Pancreas (tissue), 10 donors: ENCODE results near the gene KLHDC2. TPM values are rescaled to one million over a fixed set of nuclear protein-coding genes. Genes with fewer than 3 reads are reported as not detected.

ENCODE experiments used
- ATAC-seq, 4 donors: fragments of 200-7000 bp; cut with Tn5 transposase; one replicate each; pipeline versions ENCODE4 v1.8.0 to v1.9.1; 2020; ENCODE audit warnings: mild to moderate bottlenecking in 4 of 4, moderate library complexity in 4 of 4
- DNase-seq, 6 donors: peaks; one replicate each; pipeline ENCODE4 v3.0.0-alpha.2; 2020
- FAIRE-seq: peaks from 2 replicates; lab custom pipeline; 2012; peaks lifted over from hg19 to GRCh38; lab: Jason Lieb, UNC
- H3K27ac ChIP-seq, 4 donors: fragments of 200-600 bp; sonication (generic); 1 replicate in 3 of 4; 2 replicates in 1 of 4; pipeline versions ENCODE4 v1.5.0 to v1.8.0; 2020
- H3K27me3 ChIP-seq, 4 donors: fragments of 200-600 bp; one replicate each; pipeline ENCODE4 v1.8.0; 2021
- H3K36me3 ChIP-seq, 3 donors: fragments of 200-600 bp; sonication (generic) in 1 of 3; one replicate each; pipeline versions ENCODE4 v1.5.0 to v1.8.0; 2020 to 2021
- H3K4me1 ChIP-seq, 3 donors: fragments of 200-600 bp; one replicate each; pipeline ENCODE4 v1.8.0; 2021
- H3K4me3 ChIP-seq, 4 donors: fragments of 200-600 bp; sonication (generic) in 2 of 4; one replicate each; pipeline versions ENCODE4 v1.5.0 to v1.8.0; 2020 to 2021
- H3K9me3 ChIP-seq, 4 donors: fragments of 200-600 bp; one replicate each; pipeline ENCODE4 v1.8.0; 2021
- CTCF ChIP-seq, 4 donors: fragments of 200-600 bp; sonication (generic) in 3 of 4; IDR thresholded peaks; one replicate each; pipeline versions ENCODE4 v1.5.0 to v1.8.0; 2021; ENCODE audit warnings: antibody characterized with exemption in 4 of 4
- WGBS, 2 donors: extraction: QIAGEN DNeasy Blood & Tissue Kit; methylation state at CpG; one replicate each; pipeline ENCODE4 v1.1.7; 2013; 5-methylcytosine and 5-hydroxymethylcytosine counted together
- intact Hi-C, 3 donors: fragments of 100-400 bp; cut with DNase I; formaldehyde crosslinking; loops; one replicate each; pipeline versions ENCODE4 v1.11.1 to v1.14.2; 2022
- polyA plus RNA-seq, 2 donors: library from polyadenylated mRNA; stranded (reverse); fragments of 200-250 nt; gene quantifications; one replicate each; pipeline ENCODE4 v1.2.3, GENCODE V29; 2013
- total RNA-seq, 6 donors: library from RNA; stranded (reverse); fragmentation: NEBNext Ultra II Directional in 4 of 6; extraction: Animal tissue kit (Norgen Biotek cat#: 25700) in 4 of 6; gene quantifications; one replicate each; pipeline versions ENCODE4 v1.2.1 to v1.2.4, GENCODE V29; 2021 to 2023
- donor health status: healthy with polysubstance abuse.
- donor health status: DM: no; HTN: no; CAD: no; lungs with moderate emphysema.
- donor health status: DM: no; HTN: no; CAD: no.
- donor health status: control.
- donor health status: control.
- donor health status: Bipolar disorder and iron deficiency.
- donor health status: DM: yes; HTN: yes; CAD: no.
- donor health status: DM: no; HTN: no; CAD: no.
- donor health status: DM: no; HTN: no; CAD: no.
- donor health status: DM: yes; HTN: yes; CAD: no.

Gene KLHDC2
- total and polyA plus RNA-seq, 8 donors: 25.4 to 58.9 (median 45.4) TPM

DNA sequence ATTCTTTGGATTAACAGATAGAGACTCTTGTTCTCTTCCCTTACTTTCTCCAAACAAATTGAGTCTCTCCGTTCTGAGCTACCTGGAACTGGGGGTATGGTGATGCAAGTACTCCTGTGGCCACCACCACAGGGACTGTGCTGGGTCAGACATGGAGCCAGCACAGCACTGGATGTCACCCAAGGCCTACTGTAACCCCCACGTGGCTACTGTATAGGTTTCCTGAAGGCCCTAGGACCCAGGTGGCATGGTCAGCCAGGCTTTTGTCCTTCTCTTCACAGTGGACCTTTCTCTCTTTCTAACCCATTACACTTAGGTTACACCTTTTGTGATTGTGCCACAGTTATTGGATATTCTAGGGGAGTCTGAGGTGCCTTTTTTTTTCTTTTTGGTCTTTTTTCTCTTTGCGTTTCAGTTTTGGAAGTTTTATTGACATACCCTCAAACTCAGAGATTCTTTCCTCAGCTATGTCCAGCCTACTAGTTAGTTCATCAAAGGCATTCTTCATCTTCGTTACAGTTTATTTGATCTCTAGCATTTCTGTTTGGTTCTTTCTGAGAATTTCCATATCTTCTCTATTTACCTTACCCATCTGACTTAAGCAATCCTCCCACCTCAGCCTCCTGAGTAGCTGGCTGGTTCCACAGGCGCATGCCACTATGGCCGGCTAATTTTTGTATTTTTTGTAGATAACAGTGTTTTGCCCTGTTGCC is 6.0 kb upstream of the KLHDC2 start:
- 74 to 75% methylated on average over 6 of the region's 6 CpGs for WGBS, 2 donors
- DNase-seq (no peak), ATAC-seq (no peak), FAIRE-seq (no peak)
- intact Hi-C loops: no loop called here
- no peak overlapping the region for H3K4me3 ChIP-seq
- H3K4me1 ChIP-seq: peaks cover 0 to 6% (median 0%) of the 10 kb centered on the region in 3 donors
- TF ChIP-seq CTCF (IDR thresholded peaks at IDR 0.05): no peak
- no peaks in the 10 kb centered on the region for H3K27me3 ChIP-seq
- H3K9me3 ChIP-seq: no peaks in the 10 kb centered on the region
- H3K36me3 ChIP-seq: no peaks in the 10 kb centered on the region
- no peak overlapping the region for H3K27ac ChIP-seq

DNA sequence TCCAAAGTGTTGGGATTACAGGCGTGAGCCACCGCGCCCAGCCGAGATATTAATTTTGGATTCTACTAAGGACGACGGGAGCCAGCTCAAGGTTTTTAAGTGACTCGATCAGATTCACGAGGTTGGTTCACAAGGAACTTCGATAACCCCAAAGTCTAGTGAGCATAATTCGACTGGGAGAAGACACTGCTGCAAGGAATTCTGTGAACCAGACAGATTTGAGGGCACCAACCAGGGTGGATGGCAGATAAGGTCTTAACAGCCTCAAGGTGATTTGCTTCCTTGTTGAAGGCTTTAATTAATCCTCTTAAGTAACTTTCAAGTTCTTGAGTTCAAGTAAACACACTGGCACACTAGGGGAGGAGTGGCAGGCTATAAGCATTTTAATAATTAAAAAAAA is 1.1 kb upstream of the KLHDC2 start:
- H3K4me3 ChIP-seq: peak overlapping the region; percentile 59 to 99 (median 82)
- no peak for FAIRE-seq
- DNase-seq: peak in 2 of 6 donors; percentile 20 to 24

DNA sequence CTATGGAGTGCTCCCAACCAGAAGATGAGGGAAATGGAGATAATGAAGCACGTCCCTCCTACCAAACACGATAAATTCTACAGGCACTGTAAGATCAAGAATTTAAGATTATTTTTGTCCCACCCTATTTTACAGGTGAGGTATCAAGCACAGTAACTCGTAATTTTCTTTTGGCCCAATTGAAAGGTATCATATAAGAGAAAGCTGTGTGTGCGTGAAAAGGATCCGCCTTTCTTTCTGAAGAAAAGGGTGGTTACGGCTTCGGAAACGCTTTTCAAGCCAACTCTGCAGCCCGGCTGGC is 733 bp upstream of the KLHDC2 start:
- H3K27me3 ChIP-seq: no peaks in the 10 kb centered on the region
- DNase-seq (no peak), FAIRE-seq (no peak), ATAC-seq (no peak)
- H3K27ac ChIP-seq: peak overlapping the region; percentile 84 to 97 (median 96)
- peaks cover 6 to 23% (median 13%) of the 10 kb centered on the region in 3 donors for H3K4me1 ChIP-seq
- WGBS, 2 donors: 0 to 1% methylated on average over 9 of the region's 9 CpGs
- peak overlapping the region; percentile 59 to 99 (median 82) for H3K4me3 ChIP-seq
- no peak for TF ChIP-seq CTCF (IDR thresholded peaks at IDR 0.05)
- intact Hi-C loops: loop anchor here in 1 of 3 donors (5.0 kb wide), 1 partner anchor 135 kb away; no protein-coding TSS in a partner anchor
- H3K36me3 ChIP-seq: peaks cover 0 to 5% (median 0%) of the 10 kb centered on the region in 3 donors
- no peaks in the 10 kb centered on the region for H3K9me3 ChIP-seq

More for the DNA sequence above, 1.1 kb upstream of the KLHDC2 start:
- Histone ChIP-seq H3K4me1 (peaks cover 6 to 20% (median 9%) of the 10 kb centered on the region in 3 donors), H3K27me3 (no peaks in the 10 kb centered on the region), H3K9me3 (no peaks in the 10 kb centered on the region), H3K27ac (peak overlapping the region; percentile 84 to 97 (median 96)), H3K36me3 (peaks cover 0 to 2% (median 0%) of the 10 kb centered on the region in 3 donors)
- no peak for TF ChIP-seq CTCF (IDR thresholded peaks at IDR 0.05)
- ATAC-seq: no peak
- intact Hi-C loops: loop anchor here in 1 of 3 donors (5.0 kb wide), 1 partner anchor 135 kb away; no protein-coding TSS in a partner anchor
- 32 to 52% methylated on average over 10 of the region's 10 CpGs for WGBS, 2 donors

- Histone ChIP-seq H3K9me3 (no peaks in the 10 kb centered on the region), H3K27ac (peak overlapping the region; percentile 84 to 97 (median 96)), H3K4me1 (peaks cover 6 to 24% (median 16%) of the 10 kb centered on the region in 3 donors), H3K36me3 (peaks cover 0 to 7% (median 0%) of the 10 kb centered on the region in 3 donors), H3K4me3 (peak overlapping the region; percentile 59 to 99 (median 82)), H3K27me3 (no peaks in the 10 kb centered on the region)
- FAIRE-seq: no peak
- 0% methylated on average over 65 to 67 of the region's 67 CpGs for WGBS, 2 donors
- DNase-seq: peak; percentile 50 to 85 (median 70)
- peak; percentile 28 to 47 (median 38) for ATAC-seq
- no peak for TF ChIP-seq CTCF (IDR thresholded peaks at IDR 0.05)
- intact Hi-C loops: loop anchor here in 1 of 3 donors (5.0 kb wide), 1 partner anchor 136 kb away; no protein-coding TSS in a partner anchor
Measured at GRCh38 chr14:49768301-49769121, 558 bp downstream of the KLHDC2 start.
